WTC11 (cell line): ENCODE data around the gene USP49.

ENCODE experiments used
- CBFB ChIP-seq: sonication (generic); formaldehyde crosslinking; IDR thresholded peaks from 2 replicates; pipeline ENCODE4 v1.8.1; 2022; ENCODE audit warnings: mild to moderate bottlenecking, low read depth, missing genetic modification reagents
- CTCF ChIP-seq: fragments of 200-600 bp; IDR thresholded peaks from 2 replicates; pipeline ENCODE4 v1.8.0; 2022; ENCODE audit warnings: antibody characterized with exemption
- EMX1 ChIP-seq: fragments of 250-450 bp; sonication (Bioruptor Pico); IDR thresholded peaks from 2 replicates; pipeline ENCODE4 v1.8.0; 2021; ENCODE audit warnings: mild to moderate bottlenecking
- FOXJ3 ChIP-seq: sonication (generic); formaldehyde crosslinking; IDR thresholded peaks from 2 replicates; pipeline ENCODE4 v1.9.0; 2021; ENCODE audit warnings: missing genetic modification reagents, mild to moderate bottlenecking, borderline replicate concordance
- FOXP1 ChIP-seq: sonication (generic); formaldehyde crosslinking; IDR thresholded peaks from 2 replicates; pipeline ENCODE4 v1.8.0; 2022; ENCODE audit warnings: missing genetic modification reagents, mild to moderate bottlenecking, moderate library complexity, borderline replicate concordance
- JUN ChIP-seq: sonication (generic); formaldehyde crosslinking; IDR thresholded peaks from 2 replicates; pipeline ENCODE4 v1.8.0; 2023; ENCODE audit warnings: mild to moderate bottlenecking, missing genetic modification reagents
- KAT7 ChIP-seq: sonication (generic); formaldehyde crosslinking; IDR thresholded peaks from 2 replicates; pipeline ENCODE4 v1.8.1; 2023; ENCODE audit warnings: missing genetic modification reagents, mild to moderate bottlenecking, borderline replicate concordance
- NFE2L1 ChIP-seq: sonication (generic); formaldehyde crosslinking; IDR thresholded peaks from 2 replicates; pipeline ENCODE4 v1.8.1; 2023; ENCODE audit warnings: missing genetic modification reagents
- PREB ChIP-seq: sonication (generic); formaldehyde crosslinking; IDR thresholded peaks from 2 replicates; pipeline ENCODE4 v1.8.1; 2022; ENCODE audit warnings: mild to moderate bottlenecking, missing genetic modification reagents, moderate library complexity, borderline replicate concordance
- ZNF121 ChIP-seq: sonication (generic); formaldehyde crosslinking; IDR thresholded peaks from 2 replicates; pipeline ENCODE4 v1.8.0; 2023; ENCODE audit warnings: missing genetic modification reagents
- TF ChIP-seq, protein P1 (sequence below): sonication (generic); formaldehyde crosslinking; IDR thresholded peaks from 2 replicates; pipeline ENCODE4 v1.8.1; 2023; ENCODE audit warnings: mild to moderate bottlenecking, missing genetic modification reagents, moderate library complexity
- TF ChIP-seq, protein P2 (sequence below): sonication (generic); formaldehyde crosslinking; IDR thresholded peaks from 2 replicates; pipeline ENCODE4 v1.8.0; 2022; ENCODE audit warnings: mild to moderate bottlenecking, missing genetic modification reagents
- TF ChIP-seq, protein P3 (sequence below): sonication (generic); formaldehyde crosslinking; IDR thresholded peaks from 2 replicates; pipeline ENCODE4 v1.8.1; 2022; ENCODE audit warnings: low read depth, mild to moderate bottlenecking, moderate library complexity, missing genetic modification reagents, borderline replicate concordance
- TF ChIP-seq, protein P4 (sequence below): sonication (generic); formaldehyde crosslinking; conservative IDR thresholded peaks from 2 replicates; pipeline ENCODE4 v1.8.1; 2022; ENCODE audit warnings: mild to moderate bottlenecking, missing genetic modification reagents

GRCh38 chr6:41818271-41819054 is 76.7 kb downstream of the USP49 start:
- TF ChIP-seq CTCF = no peak
- no peak for TF ChIP-seq KAT7 (CRISPR knock-in tag)
- TF ChIP-seq, protein P1, sequence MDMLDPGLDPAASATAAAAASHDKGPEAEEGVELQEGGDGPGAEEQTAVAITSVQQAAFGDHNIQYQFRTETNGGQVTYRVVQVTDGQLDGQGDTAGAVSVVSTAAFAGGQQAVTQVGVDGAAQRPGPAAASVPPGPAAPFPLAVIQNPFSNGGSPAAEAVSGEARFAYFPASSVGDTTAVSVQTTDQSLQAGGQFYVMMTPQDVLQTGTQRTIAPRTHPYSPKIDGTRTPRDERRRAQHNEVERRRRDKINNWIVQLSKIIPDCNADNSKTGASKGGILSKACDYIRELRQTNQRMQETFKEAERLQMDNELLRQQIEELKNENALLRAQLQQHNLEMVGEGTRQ (CRISPR knock-in tag) = no peak
- no peak for TF ChIP-seq FOXP1 (CRISPR knock-in tag)
- no peak for TF ChIP-seq CBFB (CRISPR knock-in tag)
- no peak for TF ChIP-seq NFE2L1
- no peak for TF ChIP-seq ZNF121
- TF ChIP-seq, protein P2, sequence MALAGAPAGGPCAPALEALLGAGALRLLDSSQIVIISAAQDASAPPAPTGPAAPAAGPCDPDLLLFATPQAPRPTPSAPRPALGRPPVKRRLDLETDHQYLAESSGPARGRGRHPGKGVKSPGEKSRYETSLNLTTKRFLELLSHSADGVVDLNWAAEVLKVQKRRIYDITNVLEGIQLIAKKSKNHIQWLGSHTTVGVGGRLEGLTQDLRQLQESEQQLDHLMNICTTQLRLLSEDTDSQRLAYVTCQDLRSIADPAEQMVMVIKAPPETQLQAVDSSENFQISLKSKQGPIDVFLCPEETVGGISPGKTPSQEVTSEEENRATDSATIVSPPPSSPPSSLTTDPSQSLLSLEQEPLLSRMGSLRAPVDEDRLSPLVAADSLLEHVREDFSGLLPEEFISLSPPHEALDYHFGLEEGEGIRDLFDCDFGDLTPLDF (CRISPR knock-in tag) = no peak
- no peak for TF ChIP-seq JUN (CRISPR knock-in tag)
- TF ChIP-seq, protein P3, sequence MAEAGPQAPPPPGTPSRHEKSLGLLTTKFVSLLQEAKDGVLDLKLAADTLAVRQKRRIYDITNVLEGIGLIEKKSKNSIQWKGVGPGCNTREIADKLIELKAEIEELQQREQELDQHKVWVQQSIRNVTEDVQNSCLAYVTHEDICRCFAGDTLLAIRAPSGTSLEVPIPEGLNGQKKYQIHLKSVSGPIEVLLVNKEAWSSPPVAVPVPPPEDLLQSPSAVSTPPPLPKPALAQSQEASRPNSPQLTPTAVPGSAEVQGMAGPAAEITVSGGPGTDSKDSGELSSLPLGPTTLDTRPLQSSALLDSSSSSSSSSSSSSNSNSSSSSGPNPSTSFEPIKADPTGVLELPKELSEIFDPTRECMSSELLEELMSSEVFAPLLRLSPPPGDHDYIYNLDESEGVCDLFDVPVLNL (CRISPR knock-in tag) = no peak
- no peak for TF ChIP-seq FOXJ3 (CRISPR knock-in tag)
- TF ChIP-seq PREB (CRISPR knock-in tag) = no peak
- no peak for TF ChIP-seq EMX1 (CRISPR knock-in tag)
- TF ChIP-seq, protein P4, sequence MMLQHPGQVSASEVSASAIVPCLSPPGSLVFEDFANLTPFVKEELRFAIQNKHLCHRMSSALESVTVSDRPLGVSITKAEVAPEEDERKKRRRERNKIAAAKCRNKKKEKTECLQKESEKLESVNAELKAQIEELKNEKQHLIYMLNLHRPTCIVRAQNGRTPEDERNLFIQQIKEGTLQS (CRISPR knock-in tag) = no peak
